Smooth muscle cell (in vitro differentiated cells): ENCODE measurements around the gene TIMM17B. TPM values are rescaled to one million over a fixed set of nuclear protein-coding genes. Genes with fewer than 3 reads are reported as not detected.

Experiments
- DNase-seq: peaks from one replicate; lab custom pipeline; 2025; ENCODE audit not compliant: unreplicated experiment; lab: John Stamatoyannopoulos, UW
- H2AFZ ChIP-seq: fragments of 200-600 bp; sonication (generic); 2 replicates; pipeline ENCODE4 v1.6.0; 2016; ENCODE audit warnings: antibody characterized with exemption, low read depth, mild to moderate bottlenecking
- H3F3A ChIP-seq: fragments of 200-600 bp; sonication (generic); 2 replicates; pipeline ENCODE4 v1.6.0; 2017; ENCODE audit warnings: antibody characterized with exemption, low read depth
- H3K27ac ChIP-seq: fragments of 200-600 bp; sonication (generic); 2 replicates; pipeline ENCODE4 v1.5.1; 2016; ENCODE audit warnings: low read depth, mild to moderate bottlenecking
- H3K27me3 ChIP-seq: fragments of 200-600 bp; sonication (generic); 2 replicates; pipeline ENCODE4 v1.6.1; 2016; ENCODE audit warnings: low read depth, mild to moderate bottlenecking
- H3K36me3 ChIP-seq: fragments of 200-600 bp; sonication (generic); 2 replicates; pipeline ENCODE4 v1.5.1; 2016; ENCODE audit warnings: low read depth
- H3K4me1 ChIP-seq: fragments of 200-600 bp; sonication (generic); 2 replicates; pipeline ENCODE4 v1.5.1; 2016; ENCODE audit warnings: low read depth
- H3K4me2 ChIP-seq: fragments of 200-600 bp; sonication (generic); 2 replicates; pipeline ENCODE4 v1.6.0; 2016; ENCODE audit warnings: mild to moderate bottlenecking
- H3K4me3 ChIP-seq: fragments of 200-600 bp; sonication (generic); 2 replicates; pipeline ENCODE4 v1.5.1; 2016; ENCODE audit warnings: mild to moderate bottlenecking
- H3K79me2 ChIP-seq: fragments of 200-600 bp; sonication (generic); 2 replicates; pipeline ENCODE4 v1.6.0; 2016; ENCODE audit warnings: low read depth, mild to moderate bottlenecking
- H3K9ac ChIP-seq: fragments of 200-600 bp; sonication (generic); 2 replicates; pipeline ENCODE4 v1.6.0; 2016; ENCODE audit warnings: low read depth
- H3K9me3 ChIP-seq: fragments of 200-600 bp; sonication (generic); replicated peaks from 2 replicates; pipeline ENCODE4 v1.5.1; 2016; ENCODE audit warnings: low read depth
- H4K20me1 ChIP-seq: fragments of 200-600 bp; sonication (generic); 2 replicates; pipeline ENCODE4 v1.6.0; 2016; ENCODE audit warnings: low read depth
- CTCF ChIP-seq: fragments of 200-600 bp; sonication (generic); IDR thresholded peaks from 2 replicates; pipeline ENCODE4 v1.5.1; 2017; ENCODE audit warnings: borderline replicate concordance, mild to moderate bottlenecking, antibody characterized with exemption; ENCODE audit not compliant: insufficient read depth, poor library complexity, severe bottlenecking
- WGBS: methylation state at CpG from one replicate; pipeline ENCODE4 v1.1.7; 2016; ENCODE audit warnings: low lambda C conversion rate; 5-methylcytosine and 5-hydroxymethylcytosine counted together
- polyA plus RNA-seq: library from polyadenylated mRNA; unstranded; fragments of >200 nt; fragmentation: Nextera tagmentation; extraction: Ambion mirVana; gene quantifications from 2 replicates; pipeline ENCODE4 v1.2.1, GENCODE V29; 2016
- total RNA-seq: library from RNA; depleted of rRNA; stranded (reverse); fragments of >200 nt; gene quantifications from 2 replicates; pipeline ENCODE4 v1.2.3, GENCODE V29; 2014

TIMM17B gene
- total RNA-seq (68.6 and 78.8 TPM in 2 replicates), polyA plus RNA-seq (134 and 141 TPM in 2 replicates)

GRCh38 chrX:48897625-48898306 lies at the start of gene TIMM17B, which contains the start of gene PQBP1:
TIMM17B (minus strand) TSS chrX:48897768; CDS start chrX:48897749, 19 bp downstream.
PQBP1 (plus strand) TSS chrX:48897930; CDS start chrX:48898510, 580 bp downstream.
- Histone ChIP-seq H3K4me1 (peaks cover 5% of the 10 kb centered on the region), H3K9me3 (no peaks in the 10 kb centered on the region), H3K27ac (peak within 1 kb of the TSS; percentile 84), H3K36me3 (no peaks in the 10 kb centered on the region), H3F3A (no peaks in the 10 kb centered on the region), H3K9ac (peak within 1 kb of the TSS; percentile 87), H4K20me1 (peaks cover 5% of the 10 kb centered on the region), H3K27me3 (no peaks in the 10 kb centered on the region), H2AFZ (no peak within 1 kb of the TSS), H3K4me3 (peak within 1 kb of the TSS; percentile 67), H3K4me2 (peak within 1 kb of the TSS; percentile 89), H3K79me2 (peaks cover 3% of the 10 kb centered on the region)
- DNase-seq: peak; percentile 73
- TF ChIP-seq CTCF: no peak
- WGBS: 53% methylated on average over 47 of the region's 49 CpGs

GRCh38 chrX:48945517-48946348 lies 48.2 kb upstream of the TIMM17B start:
- H3K9ac ChIP-seq: no peak overlapping the region
- DNase-seq: no peak
- no peaks in the 10 kb centered on the region for H3K36me3 ChIP-seq
- H3K9me3 ChIP-seq: no peaks in the 10 kb centered on the region
- H4K20me1 ChIP-seq: peaks cover 84% of the 10 kb centered on the region
- no peaks in the 10 kb centered on the region for H3K27me3 ChIP-seq
- H3F3A ChIP-seq: no peaks in the 10 kb centered on the region
- peaks cover 25% of the 10 kb centered on the region for H3K79me2 ChIP-seq
- peak; percentile 65 for TF ChIP-seq CTCF
- H2AFZ ChIP-seq: no peak overlapping the region
- no peak overlapping the region for H3K27ac ChIP-seq
- no peak overlapping the region for H3K4me2 ChIP-seq
- 55% methylated on average over 8 of the region's 8 CpGs for WGBS
- no peaks in the 10 kb centered on the region for H3K4me1 ChIP-seq
- H3K4me3 ChIP-seq: no peak overlapping the region

GRCh38 chrX:48942895-48943294 lies 45.3 kb upstream of the TIMM17B start:
- Histone ChIP-seq H3K27ac (no peak overlapping the region), H3K9ac (no peak overlapping the region), H3K27me3 (no peaks in the 10 kb centered on the region), H3F3A (no peaks in the 10 kb centered on the region), H4K20me1 (peaks cover 94% of the 10 kb centered on the region), H3K79me2 (peaks cover 30% of the 10 kb centered on the region), H3K4me3 (no peak overlapping the region), H3K9me3 (no peaks in the 10 kb centered on the region), H3K36me3 (no peaks in the 10 kb centered on the region), H2AFZ (no peak overlapping the region), H3K4me1 (no peaks in the 10 kb centered on the region), H3K4me2 (no peak overlapping the region)
- no peak for TF ChIP-seq CTCF
- DNase-seq: no peak
- WGBS: 82% methylated on average over 2 of the region's 2 CpGs
